NCI-H2196 (cell line): ENCODE data around the gene FAM136A.
"Not testable (repeated sequence)": the region's sequence is repeated elsewhere in the genome, so short reads cannot be mapped to it uniquely, and the experiment has no call there.

Experiments used
- DNase-seq: peaks from one replicate; lab custom pipeline; 2025; ENCODE audit not compliant: unreplicated experiment; lab: John Stamatoyannopoulos, UW

FAM136A gene

GRCh38 chr2:70300771-70301343, 1.0 kb downstream of the FAM136A start:
- peak; percentile 3 for DNase-seq

- DNase-seq, result not testable (repeated sequence)
Observed at GRCh38 chr2:70297828-70298227, 4.0 kb downstream of the FAM136A start.

DNA sequence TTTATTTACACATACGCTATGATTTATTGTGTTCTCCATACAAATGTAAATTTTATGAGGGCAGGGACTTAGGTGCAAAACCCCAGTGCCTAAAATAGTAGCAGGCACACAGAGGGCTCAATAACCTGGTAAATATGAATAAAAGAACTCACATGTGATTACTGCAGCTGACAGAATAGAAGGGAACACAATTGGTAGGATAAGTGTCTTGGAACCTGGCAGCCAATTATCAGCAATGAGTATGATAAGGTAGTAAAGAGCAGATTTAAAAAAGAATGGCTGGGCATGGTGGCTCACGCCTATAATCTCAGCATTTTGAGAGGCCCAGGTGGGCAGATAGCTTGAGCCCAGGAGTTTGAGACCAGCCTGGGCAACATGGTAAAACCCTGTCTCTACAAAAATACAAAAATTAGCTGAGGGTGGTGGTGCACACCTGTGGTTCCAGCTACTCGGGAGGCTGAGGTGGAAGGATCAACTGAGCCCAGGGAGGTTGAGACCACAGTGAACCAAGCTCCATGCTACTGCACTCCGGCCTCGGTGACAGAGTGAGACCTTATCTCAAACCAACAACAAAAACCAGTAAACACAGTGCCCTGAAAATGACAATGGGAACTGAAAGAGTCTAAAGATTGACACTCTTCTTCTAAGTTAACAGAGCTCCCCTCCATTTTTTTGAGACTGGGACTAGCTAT, 18.2 kb downstream of the FAM136A start:
- no peak for DNase-seq

DNA sequence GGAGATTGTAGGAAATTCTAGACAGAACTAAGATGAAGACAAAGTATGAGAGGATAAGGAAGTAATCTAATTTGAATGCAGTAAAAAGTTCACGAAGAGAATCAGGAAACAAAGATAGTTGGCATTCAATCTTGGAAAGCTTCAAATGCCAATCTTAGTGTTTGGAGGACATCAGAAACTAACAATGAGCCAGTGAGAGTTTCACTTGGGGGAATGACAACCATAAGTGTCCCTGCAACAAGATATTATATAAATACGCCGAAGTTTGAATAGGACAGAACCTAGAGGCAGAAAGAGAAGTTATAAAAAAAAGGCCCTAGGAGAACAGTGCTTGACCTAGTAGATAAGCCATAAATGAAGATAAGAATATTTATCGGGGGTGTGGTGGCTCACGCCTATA, 19.4 kb downstream of the FAM136A start:
- DNase-seq, result no peak

GRCh38 chr2:70280242-70280798, 21.5 kb downstream of the FAM136A start:
- no peak for DNase-seq

- DNase-seq, result no peak
Observed at GRCh38 chr2:70270323-70270722, 31.5 kb downstream of the FAM136A start.

DNA sequence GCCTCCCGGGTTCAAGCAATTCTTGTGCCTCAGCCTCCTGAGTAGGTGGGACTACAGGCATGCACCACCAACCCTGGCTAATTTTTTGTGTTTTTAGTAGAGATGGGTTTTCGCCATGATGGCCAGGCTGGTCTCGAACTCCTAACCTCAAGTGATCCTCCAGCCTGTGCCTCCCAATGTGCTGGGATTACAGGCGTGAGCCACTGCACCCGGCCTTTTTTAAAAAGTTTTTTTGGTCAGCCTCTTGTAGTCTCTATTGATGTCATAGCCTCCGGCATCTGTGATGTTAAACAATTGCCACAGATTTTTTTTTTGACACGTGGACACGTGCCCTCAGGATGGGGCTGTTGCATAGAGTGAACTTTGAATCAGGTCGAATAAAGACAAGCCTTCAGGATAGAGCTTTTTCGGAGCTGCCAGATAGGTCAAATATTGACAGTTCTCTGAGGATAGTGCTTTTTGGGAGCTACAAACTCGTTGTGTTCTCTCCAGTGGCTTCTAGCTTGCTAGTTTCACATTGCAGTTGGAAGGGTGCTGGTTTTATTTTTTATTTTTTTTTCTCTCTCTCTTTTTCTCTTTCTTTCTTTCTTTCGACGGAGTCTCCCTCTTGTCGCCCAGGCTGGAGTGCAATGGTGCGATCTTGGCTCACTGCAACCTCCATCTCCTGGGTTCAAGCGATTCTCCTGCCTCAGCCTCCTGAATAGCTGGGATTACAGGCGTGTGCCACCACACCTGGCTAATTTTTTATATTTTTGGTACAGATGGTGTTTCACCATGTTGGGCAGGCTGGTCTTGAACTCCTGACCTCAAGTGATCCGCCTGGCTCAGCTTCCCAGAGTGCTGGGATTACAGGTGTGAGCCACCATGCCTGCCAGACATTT, 32.2 kb downstream of the FAM136A start:
- DNase-seq, result not testable (repeated sequence)

- not testable (repeated sequence) for DNase-seq
Observed at GRCh38 chr2:70266925-70267324, 34.9 kb downstream of the FAM136A start.

GRCh38 chr2:70261501-70261900, 40.4 kb downstream of the FAM136A start:
- DNase-seq, result no peak

DNA sequence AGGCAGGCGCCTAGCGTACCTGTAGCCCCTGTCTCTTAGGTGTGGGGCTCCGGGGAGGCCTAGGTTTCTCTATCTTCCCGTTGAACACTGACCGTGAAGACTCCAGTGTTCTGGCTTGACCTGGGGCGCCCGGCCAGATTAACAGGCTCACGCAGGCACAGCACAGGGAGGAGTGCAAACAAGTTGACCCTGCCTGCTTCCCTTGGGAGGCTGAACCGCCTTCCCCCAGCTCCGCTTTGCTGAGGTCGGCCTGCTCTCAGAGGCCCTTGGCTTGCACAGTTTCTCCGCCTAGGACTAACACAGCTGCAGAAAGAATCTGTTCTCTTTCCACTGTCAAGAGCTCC, 43.4 kb downstream of the FAM136A start:
- DNase-seq, result no peak

DNA sequence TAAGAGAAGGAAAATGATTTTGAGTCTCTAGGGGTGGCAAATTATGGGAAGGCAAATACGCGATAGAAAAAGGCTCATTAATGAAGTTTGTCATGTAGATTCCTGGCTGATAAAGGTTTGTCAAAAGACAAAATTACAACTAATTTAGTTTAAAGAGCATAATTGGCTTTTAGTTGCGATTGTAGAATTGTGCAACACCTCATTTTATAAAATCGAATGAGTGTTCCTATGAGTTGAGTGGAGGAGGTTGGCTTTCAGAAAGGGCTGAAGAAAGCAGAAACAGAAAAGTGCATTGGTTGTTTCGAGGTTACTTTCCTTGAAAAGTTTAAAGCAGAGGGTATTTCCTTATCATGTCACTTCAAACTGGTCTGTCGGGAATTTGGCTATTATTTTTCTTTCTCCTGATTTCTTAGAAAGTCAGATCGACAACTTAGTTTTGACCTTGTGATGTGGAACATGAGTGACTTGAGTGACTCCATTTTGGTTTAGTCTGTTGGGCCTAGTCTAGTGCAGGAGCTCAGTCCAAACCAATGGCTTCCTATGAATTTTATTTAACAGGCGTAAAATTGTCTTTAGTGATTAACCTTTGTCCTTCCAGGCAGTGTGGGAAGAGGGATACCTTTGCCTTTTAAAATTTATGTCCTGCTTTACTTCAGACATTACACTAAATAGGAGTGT, 46.1 kb downstream of the FAM136A start:
- DNase-seq, result no peak

DNA sequence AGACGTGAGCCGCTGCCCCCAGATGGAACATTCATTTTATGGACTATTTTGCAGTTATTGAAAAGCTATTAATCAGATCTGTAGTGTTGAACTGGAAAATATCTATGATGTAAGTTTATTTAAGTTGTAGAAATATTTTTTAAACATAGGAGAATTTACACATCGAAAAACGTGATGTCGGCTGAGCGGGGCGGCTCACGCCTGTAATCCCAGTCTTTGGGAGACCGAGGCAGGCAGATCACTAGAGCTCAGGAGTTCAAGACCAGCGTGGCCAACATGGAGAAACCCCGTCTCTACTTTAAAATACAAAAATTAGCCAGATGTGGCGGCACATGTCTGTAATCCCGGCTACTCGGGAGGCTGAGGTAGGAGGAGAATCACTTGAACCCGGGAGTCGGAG, 51.4 kb downstream of the FAM136A start:
- no peak for DNase-seq

DNA sequence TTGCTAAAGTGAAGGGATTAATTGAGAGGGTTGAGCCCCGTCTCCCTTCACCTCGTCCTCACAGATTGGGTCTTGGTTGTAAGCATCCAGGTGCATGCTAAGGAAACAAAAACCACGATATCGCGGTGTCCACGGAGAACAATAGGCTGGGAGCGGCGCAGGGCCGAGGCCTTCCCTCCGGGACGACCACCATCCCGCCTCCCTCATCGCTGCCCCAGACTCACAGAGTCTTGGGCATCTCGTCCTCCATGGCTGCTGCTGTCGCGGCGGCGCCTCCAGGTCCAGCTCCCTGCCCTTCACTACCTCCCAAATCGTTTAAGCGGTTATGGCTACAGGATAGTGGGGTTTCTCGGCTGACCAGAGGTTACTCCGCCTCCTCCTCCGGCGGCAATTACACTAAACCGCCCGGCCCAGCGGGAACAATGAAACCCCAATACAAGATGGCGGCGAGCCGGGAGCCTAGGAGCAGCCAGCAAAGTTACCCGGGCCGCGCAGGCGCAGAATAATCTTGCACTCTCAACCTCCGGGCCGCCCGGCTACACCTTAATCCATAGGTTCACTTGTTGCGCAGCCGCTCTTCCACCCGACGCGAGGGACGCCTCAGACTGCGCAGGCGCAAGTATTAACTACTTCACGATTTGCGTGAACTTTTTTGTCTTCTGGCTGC, 53.6 kb downstream of the FAM136A start, which contains the start of gene TIA1:
Gene TIA1, minus strand, starts transcription at position 448 of the 667 bp plus-strand sequence. Its CDS starts 198 bp downstream, at position 250.
- peak; percentile 91 for DNase-seq

DNA sequence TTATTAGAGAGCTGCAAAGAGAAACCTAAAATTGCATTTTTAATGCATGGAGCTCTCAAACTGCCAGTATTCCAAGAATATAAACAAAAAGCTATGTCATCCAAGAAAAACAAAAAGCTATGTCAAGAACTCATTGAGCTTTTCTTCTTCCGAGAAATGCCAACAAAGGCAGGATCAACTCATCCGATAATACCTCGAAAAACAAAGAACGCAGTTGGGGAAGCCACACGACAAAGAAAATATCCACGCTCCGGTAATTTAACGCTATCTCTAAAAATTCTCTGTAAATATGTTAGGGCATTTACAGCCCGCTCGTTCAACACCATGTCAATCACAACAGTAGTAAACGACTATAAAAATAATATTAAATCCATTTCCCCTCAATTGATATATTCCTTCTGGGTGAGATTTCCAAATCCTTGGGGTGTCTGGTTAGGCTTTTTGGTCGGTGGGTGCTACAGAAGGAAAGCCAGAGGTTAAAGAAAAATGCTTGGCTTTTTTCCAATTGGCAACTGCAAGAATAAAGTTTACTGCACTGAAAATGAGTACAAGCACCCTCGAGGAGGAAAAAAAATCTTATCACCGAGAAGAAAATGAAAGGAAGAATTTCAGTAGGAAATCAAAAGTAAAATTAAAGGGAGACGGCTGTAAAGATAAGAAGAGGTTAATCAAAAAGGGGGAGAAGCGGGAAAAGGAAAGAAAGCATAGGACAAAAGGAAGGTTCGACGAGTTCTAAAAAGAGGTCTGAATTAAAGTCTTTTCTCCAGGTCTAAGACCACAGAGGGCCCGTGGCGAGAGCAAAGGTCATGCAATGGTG, 54.3 kb downstream of the FAM136A start:
- DNase-seq, result peak; percentile 3
